Measurements from ENCODE around the gene AFAP1.

DNA sequence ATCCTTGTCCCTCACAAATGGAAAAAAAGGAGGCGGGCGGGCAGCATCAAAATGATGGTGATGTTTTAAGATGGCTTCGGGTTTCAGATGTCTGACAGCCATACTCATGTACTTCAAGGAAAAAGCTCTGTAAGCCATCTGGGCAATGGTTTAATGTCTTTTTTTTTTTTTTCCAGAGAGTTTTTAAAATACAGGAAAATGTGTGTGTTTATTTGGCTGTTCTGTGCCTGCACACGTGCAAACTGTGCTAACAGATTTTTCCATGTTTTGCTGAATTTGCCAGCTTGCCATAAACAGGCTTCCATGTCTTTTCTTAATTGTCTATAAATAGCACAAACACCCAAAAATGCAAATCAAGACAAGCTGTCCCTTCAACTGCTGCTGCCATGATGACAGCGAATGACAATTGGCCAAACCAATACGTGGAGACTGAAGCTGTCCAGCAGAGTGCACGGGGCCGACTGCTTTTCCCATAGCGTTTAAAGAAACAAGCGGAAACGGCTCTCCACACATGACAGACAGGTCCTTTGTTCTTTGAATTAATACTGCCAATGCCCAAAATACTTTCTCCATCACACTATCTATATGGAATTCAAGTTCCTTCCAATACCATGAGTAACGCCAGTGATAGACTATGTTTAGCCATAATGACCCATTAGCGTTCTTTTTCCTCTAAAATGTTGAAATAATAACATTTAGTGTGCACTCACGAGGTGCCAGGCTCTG, 35.7 kb downstream of the AFAP1 start:
- TF ChIP-seq POLR2A (IDR thresholded peaks at IDR 0.05; ENCODE audit: low read depth, low read length): peak; percentile 44; the same call in 1 of the 2 replicates
- TF ChIP-seq, protein P1, sequence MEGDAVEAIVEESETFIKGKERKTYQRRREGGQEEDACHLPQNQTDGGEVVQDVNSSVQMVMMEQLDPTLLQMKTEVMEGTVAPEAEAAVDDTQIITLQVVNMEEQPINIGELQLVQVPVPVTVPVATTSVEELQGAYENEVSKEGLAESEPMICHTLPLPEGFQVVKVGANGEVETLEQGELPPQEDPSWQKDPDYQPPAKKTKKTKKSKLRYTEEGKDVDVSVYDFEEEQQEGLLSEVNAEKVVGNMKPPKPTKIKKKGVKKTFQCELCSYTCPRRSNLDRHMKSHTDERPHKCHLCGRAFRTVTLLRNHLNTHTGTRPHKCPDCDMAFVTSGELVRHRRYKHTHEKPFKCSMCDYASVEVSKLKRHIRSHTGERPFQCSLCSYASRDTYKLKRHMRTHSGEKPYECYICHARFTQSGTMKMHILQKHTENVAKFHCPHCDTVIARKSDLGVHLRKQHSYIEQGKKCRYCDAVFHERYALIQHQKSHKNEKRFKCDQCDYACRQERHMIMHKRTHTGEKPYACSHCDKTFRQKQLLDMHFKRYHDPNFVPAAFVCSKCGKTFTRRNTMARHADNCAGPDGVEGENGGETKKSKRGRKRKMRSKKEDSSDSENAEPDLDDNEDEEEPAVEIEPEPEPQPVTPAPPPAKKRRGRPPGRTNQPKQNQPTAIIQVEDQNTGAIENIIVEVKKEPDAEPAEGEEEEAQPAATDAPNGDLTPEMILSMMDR (conservative IDR thresholded peaks at IDR 0.05; ENCODE audit: low read depth, low read length): no peak
- no peak for TF ChIP-seq SMC3 (IDR thresholded peaks at IDR 0.05; ENCODE audit: low read depth, low read length)
- TF ChIP-seq MAFK (IDR thresholded peaks at IDR 0.05; ENCODE audit: low read depth, low read length): no peak
- no peak for TF ChIP-seq RAD21 (IDR thresholded peaks at IDR 0.05; ENCODE audit: low read length)
- TF ChIP-seq, protein P2, sequence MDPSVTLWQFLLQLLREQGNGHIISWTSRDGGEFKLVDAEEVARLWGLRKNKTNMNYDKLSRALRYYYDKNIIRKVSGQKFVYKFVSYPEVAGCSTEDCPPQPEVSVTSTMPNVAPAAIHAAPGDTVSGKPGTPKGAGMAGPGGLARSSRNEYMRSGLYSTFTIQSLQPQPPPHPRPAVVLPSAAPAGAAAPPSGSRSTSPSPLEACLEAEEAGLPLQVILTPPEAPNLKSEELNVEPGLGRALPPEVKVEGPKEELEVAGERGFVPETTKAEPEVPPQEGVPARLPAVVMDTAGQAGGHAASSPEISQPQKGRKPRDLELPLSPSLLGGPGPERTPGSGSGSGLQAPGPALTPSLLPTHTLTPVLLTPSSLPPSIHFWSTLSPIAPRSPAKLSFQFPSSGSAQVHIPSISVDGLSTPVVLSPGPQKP (IDR thresholded peaks at IDR 0.05; ENCODE audit: borderline replicate concordance, low read depth, low read length): no peak
- no peak for TF ChIP-seq NFE2L2 (IDR thresholded peaks at IDR 0.05; ENCODE audit: low read depth, low read length)
- TF ChIP-seq CHD1 (IDR thresholded peaks at IDR 0.05; ENCODE audit: low read depth, low read length): peak; percentile 53; the same call in 1 of the 2 replicates
- 0 out of 2 replicates have a peak, but pooled peaks have one; percentile 28 for TF ChIP-seq MXI1 (IDR thresholded peaks at IDR 0.05; ENCODE audit: borderline replicate concordance, low read depth, low read length)
- no peak for TF ChIP-seq RFX5 (IDR thresholded peaks at IDR 0.05; ENCODE audit: low read depth, low read length)
- peak; percentile 58; the same call in 1 of the 2 replicates for TF ChIP-seq CEBPB (IDR thresholded peaks at IDR 0.05; ENCODE audit: low read depth, low read length)
- TF ChIP-seq, protein P3, sequence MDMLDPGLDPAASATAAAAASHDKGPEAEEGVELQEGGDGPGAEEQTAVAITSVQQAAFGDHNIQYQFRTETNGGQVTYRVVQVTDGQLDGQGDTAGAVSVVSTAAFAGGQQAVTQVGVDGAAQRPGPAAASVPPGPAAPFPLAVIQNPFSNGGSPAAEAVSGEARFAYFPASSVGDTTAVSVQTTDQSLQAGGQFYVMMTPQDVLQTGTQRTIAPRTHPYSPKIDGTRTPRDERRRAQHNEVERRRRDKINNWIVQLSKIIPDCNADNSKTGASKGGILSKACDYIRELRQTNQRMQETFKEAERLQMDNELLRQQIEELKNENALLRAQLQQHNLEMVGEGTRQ (IDR thresholded peaks at IDR 0.05; ENCODE audit: low read depth, low read length): no peak

Data from IMR-90 (cell line).